Germinal center (tissue), 1 donor: ENCODE results near the gene CDADC1.
"Not testable (repeated sequence)": the region's sequence is repeated elsewhere in the genome, so short reads cannot be mapped to it uniquely, and the experiment has no call there.

ENCODE experiments used
- DNase-seq: peaks from one replicate; pipeline ENCODE4 v3.0.0; 2012; ENCODE audit warnings: mixed read lengths, low spot score

The CDADC1 gene

DNA sequence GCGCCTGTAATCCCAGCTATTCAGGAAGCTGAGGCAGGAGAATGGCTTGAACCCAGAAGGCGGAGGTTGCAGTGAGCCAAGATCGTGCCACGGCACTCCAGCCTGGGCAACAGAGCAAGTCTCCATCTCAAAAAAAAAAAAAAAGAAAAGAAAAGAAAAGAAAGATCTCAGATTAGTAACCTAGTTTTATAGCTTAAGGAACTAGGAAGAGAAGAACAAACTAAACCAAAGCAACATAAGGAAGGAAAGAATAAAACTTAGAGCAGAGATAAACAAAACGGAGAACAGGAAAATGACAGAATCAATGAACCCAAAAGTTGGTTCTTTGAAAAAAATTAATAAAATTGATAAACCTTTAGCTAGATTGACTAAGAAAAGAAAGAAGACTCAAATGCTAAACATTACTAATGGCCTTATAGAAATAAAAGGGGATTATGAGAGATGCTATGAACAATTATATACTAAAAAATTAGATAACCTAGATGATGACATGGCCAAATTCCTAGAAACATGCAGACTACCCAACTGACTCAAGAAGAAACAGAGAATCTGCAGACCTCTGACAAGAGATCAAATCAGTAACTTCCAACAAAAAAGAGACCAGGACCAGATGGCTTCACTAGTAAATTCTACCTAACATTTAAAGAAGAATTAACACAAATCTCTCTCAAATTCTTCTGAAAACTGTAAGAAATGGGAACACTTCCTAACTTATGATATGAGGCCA lies 68.2 kb downstream of the CDADC1 start:
- DNase-seq, result no peak

DNA sequence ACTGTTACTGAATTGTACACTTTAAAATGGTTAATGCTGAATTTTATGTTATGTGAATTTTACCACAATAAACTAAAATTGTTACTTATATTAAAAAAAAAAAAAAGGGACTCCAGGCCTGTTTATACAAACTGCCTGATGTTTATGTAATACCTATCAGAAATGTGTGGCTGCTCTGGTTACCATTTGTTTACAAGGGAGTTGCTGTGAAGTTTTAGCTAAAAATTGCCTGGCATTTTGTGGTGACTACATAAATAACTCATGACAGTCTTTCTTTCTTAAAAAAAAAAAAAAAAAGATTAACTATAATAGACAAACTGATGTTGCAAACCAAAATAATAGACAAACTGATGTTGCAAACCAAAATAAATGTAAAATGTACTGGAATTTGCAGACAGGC lies 71.8 kb downstream of the CDADC1 start:
- no peak for DNase-seq

- DNase-seq, result no peak
Measured at GRCh38 chr13:49319951-49320350, 72.2 kb downstream of the CDADC1 start.

- DNase-seq, result no peak
Measured at GRCh38 chr13:49320975-49321374, 73.2 kb downstream of the CDADC1 start.

DNA sequence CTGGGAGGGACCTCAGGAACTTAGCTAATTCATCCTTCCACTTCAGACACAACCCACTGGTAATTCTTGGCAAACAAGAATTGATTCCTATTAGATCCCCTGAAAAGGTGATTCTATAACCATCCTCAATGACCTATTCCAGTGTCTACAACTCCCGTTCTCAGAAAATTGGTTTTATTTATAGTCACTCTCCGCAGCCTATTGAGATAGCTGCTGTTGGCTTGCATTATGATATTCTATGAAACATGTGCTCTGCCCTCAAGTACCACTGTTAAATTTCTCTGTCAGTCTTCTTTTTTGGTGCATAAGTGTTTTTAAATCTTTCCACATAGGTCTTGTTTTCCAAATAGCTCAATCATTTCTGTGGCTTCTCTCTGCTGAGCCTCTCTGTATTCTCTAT lies 75.0 kb downstream of the CDADC1 start:
- no peak for DNase-seq

DNA sequence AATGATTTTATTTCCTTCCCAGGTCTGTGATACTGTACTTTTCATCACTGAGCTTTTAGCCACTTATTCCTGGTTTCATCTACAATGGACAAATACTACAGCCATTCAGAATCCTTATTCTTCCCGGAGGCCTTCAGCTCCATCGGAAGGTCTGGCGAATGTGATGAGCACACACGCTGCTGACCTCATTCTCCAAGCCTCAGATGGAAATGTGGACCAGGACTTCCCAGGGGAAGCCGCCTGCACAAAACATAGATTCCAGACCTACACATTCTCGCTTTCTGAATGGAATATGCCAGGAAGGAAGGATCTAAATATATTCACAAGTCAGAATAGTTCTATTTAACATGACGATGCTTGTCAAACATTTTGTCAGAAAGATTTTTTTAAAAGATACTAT lies 75.6 kb downstream of the CDADC1 start:
- DNase-seq, result no peak

DNA sequence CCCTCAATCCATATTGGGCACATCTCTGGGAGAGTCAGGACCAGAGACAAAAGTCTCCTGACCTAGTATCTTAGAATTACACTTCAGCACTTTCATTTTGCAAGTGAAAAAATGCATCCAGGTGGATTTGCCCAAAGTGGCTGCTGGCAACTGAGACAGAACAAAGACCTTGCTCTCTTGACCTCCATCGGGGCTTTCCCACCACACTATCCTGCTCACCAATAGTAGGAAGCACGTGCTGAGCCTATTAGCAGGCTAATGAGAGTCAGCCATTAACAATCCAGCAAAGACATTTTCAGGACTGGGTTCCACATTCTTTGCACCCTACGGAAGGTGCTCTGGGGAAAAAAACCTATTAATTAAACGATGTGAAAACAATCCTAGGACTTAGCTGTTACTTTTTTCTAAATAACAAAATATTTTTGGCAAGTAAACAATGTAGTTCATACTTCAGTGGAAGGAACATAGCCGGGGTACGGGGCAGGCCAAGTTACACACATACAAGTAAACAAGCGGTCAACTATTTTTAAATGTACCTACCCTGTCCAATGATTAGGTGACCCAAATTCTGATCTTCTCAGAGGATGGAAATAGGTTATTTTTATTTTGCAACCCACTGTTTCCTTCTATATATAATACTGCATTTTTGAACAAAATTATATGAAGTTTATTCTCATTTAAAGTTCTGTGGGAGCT lies 78.6 kb downstream of the CDADC1 start:
- no peak for DNase-seq

DNA sequence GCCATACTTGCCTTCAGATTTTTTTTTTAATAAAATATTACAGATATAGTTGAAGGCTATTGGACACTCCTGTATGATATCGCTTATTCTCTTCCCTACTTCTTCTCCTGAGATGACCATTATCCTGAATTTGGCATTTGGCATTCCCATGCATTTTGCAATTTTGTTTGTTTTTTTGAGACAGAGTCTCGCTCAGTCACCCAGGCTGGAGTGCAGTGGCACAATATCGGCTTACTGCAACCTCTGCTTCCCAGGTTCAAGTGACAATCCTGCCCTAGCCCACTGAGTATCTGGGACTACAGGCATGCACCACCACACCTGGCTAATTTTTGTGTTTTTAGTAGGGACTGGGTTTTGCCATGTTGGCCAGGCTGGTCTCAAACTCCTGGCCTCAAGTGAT lies 79.4 kb downstream of the CDADC1 start:
- not testable (repeated sequence) for DNase-seq

DNA sequence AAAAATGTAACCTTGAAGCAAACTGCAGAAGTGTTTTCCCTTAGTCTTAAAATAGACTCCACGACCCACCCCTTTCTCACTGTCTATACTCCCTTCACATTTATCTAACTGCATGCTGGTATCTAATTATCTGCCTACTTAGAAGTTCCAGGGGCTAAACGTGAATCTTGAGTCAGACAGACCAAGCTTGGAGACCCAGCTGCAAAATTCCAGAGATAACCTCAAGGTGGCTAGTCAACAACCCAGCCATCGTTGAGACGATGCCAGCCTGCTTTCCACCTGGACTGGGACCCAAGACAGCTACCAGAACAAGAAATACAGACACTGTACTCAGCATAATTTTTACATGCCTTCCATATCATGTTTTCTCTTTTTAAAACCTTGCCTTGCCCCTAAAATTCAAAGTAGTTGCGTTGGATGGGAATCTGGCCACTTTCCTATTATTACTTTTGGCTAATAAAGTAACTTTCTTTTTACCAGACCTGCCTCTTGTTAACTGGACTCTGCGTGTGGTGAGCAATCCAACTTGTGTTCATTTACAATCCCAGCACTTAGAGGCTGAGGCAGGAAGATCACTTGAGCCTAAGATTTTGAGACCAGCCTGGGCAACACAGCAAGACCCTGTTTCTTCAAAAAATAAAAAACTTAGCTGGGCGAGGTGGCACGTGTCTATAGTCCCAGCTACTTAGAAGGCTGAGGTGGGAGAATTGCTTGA lies 82.3 kb downstream of the CDADC1 start:
- no peak for DNase-seq

DNA sequence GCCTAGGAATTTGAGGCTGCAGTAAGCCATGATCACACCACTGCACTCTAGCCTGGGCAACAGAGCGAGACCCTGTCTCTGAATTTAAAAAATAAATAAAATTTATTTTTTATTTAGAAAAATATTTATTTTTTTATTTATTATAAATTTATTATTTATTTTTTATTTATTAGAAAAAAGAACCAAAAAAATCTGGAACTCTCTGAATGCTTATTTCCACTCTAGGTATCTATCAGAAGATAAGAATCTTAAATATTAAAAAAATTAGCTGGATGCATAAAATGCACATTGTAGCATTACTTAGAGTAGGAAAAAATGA lies 82.8 kb downstream of the CDADC1 start:
- no peak for DNase-seq

GRCh38 chr13:49336655-49337054 lies 88.9 kb downstream of the CDADC1 start:
- DNase-seq, result no peak

- no peak for DNase-seq
Measured at GRCh38 chr13:49340161-49340560, 92.4 kb downstream of the CDADC1 start.

DNA sequence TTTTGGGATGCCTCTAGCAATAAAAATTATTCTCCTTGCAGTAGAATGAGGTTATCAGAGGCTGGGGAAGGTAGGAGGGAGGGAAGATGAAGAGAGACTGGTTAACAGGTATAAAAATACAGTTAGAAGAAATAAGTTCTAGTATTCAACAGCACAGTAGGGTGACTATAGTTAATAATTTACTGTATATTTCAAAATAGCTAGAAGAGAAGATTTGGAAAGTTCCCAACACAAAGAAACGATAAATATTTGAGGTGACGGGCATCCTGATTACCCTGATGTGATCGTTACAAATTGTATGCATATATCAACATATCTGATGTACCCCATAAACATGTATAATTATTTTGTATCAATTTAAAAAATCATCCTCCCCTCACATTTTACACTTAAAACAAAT lies 93.8 kb downstream of the CDADC1 start:
- DNase-seq, result no peak

DNA sequence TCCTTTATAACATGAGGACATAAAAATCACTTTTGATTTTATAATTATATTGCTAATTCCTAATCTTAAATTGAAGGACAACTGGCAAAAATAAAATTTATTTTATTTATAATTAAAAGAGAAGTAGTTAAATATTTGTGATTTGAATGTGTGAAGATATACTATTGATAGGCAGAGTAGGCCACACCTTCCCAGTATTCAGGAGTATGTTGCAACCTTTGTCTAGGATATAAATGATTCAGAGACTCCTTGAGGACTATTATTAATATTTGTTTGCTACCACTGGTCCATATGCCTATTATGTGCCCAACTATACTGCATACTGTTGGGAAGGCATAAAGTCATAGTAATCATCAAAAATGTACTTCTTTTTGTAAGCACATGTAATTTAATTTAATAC lies 94.2 kb downstream of the CDADC1 start:
- DNase-seq, result no peak

DNA sequence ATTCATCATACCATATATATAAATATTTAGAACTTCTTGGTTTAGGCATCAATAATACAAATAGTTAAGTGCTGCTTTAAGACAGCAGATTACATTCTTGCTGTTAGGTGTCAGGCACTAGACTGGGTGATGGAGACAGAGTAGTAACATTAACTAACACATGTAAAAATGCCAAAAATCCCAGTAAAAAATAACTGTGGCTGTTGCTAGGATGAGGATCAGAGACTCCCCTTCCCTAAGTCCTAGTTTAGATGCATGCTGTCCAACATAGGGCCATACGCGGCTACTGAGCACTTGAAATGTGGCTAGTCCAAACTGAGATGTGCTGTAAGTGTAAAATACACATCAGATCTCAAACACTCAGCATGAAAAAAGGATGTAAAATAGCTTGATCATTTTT lies 94.7 kb downstream of the CDADC1 start:
- no peak for DNase-seq
